HL-60/S4 (cell line): ENCODE results near the gene FAM185A.
"Not testable (repeated sequence)": the region's sequence is repeated elsewhere in the genome, so short reads cannot be mapped to it uniquely, and the experiment has no call there.

Source experiments
- in situ Hi-C: fragments of 300-500 bp; cut with MboI; formaldehyde crosslinking; loops from 2 replicates; pipeline ENCODE4 v1.14.3; 2022; ENCODE audit warnings: low sequenced_read_pairs

FAM185A gene

DNA sequence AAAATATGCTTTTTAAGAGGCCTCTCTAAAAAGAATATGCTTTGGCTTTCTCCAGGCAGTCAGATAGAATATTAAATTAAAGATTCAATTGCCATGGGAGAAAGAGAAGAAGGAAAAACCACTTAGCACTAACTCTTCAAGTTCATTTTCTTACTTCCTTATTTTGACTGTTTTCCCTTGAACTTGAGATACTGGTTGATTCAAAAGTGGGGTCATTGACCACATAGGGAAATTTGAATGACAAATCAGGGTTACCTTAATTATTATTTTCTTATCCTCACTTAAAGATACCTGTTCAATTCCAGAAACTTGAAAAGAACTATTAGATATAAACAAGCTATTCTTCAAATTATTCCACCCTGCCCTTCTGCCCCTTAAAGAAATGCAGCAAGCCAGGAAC lies 27.4 kb downstream of the FAM185A start:
- in situ Hi-C loops = not testable (repeated sequence)

DNA sequence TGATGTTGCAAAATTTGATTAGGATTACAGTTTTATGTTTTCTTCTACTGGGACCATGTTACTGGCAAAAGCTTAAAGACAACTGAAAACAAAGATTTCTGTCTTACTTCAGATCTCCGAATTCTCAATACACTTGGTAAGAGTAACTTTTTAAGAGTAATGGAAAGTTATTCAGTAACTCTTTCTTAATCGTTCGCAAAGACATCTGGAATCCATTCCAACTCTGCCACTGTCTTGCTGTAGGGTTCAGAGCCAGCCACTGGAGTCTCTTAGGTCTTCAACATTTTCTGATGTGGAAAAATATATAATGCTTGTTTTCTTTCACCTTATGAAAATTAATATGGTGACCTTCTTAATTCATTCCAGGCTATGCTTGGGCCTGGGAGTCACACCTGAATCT lies 29.9 kb downstream of the FAM185A start:
- in situ Hi-C loops = not testable (repeated sequence)

DNA sequence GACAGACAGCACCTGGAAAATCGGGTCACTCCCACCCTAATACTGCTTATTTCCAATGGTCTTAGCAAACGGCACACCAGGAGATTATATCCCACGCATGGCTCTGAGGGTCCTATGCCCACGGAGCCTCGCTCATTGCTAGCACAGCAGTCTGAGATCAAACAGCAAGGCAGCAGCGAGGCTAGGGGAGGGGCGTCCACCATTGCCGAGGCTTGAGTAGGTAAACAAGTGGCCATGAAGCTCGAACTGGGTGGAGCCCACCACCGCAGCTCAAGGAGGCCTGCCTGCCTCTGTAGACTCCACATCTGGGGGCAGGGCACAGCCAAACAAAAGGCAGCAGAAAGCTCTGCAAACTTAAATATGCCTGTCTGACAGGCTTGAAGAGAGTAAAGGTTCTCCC lies 32.1 kb downstream of the FAM185A start:
- in situ Hi-C loops = not testable (repeated sequence)

DNA sequence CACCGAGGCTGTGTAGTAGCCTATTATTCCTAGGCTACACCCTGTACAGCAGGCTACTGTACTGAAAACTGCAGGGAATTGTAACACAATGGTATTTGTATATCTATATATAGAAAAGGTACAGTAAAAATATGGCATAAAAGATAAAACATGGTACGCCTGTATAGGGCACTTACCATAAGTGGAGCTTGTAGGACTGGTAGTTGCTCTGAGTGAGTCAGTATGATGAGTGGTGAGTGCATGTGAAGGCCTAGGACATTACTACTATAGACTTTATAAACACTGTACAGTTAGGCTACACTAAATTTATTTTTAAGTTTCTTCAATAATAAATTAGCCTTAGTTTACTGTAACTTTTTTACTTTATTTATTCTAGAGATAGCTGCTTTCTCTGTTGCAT lies 40.0 kb downstream of the FAM185A start:
- in situ Hi-C loops = not testable (repeated sequence)

DNA sequence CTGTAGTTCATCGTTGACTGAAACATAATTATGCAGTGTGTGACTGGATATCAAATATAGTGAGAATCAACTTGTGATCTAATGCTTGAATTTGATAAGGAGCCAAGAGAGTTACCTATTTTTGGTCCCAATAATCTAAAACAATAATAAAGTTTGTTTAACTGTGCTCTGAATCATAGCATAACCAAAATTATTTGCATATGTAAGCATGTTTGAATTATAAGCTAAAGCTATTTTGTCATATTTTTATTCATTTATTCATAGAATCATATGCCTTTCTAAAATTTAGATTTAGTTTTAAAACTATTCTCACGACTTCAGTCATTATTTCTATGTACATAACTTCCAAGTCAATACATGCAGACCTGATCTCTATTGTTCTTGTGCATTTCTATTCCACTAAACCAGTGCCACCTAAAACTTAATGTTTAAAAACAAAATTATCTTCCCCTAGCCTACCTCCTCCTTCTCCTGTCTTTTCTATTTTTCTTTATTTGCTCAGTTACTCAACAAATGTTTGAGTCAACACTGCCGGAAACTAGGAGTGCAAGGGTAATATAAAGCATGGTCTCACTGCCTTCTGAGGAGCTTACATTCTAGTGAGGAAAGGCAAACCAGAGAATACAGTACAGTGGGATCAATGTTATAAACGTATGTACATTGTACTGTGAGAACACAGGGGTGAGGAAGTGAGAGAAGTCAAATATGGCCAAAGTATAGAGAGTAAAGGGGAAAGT lies 41.7 kb downstream of the FAM185A start:
- in situ Hi-C loops = not testable (repeated sequence)

DNA sequence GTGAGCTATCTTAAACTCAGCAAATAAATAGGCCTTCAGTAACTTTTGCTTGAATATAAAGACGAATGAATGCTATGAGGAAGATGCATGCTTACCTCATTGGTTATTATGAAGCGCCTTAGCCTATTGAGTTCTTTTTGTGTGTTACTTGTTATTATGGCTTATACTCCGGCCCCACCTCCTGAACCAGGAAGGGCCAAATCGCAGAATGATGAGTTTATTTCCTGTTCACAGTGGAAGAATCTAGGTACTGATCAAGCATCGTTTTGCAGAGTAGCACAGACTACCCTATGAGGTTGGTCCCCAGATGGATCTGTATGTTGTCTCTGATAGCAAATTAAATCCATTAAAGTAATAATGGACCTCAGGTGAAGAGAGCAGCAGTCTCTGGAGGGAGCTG lies 42.6 kb downstream of the FAM185A start:
- in situ Hi-C loops = not testable (repeated sequence)

DNA sequence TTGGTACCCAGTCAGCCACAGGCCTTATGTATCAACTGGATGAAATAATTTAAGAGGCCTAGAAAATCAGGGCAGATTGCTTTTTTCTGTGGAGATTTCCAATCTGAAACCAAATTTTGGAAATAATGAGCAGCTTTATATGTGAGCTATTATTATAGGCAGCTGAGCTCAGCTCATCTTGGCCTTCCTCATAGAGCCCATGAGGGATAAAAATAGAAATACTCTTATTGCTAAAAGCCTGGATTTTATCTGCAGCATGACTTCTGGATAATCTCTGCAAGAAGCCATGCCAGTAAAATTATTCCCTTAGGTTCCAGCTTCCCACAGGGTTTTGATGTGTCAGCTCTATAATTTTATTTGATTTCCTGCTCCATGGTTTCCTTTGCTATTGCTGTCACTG lies 43.0 kb downstream of the FAM185A start:
- in situ Hi-C loops = not testable (repeated sequence)

DNA sequence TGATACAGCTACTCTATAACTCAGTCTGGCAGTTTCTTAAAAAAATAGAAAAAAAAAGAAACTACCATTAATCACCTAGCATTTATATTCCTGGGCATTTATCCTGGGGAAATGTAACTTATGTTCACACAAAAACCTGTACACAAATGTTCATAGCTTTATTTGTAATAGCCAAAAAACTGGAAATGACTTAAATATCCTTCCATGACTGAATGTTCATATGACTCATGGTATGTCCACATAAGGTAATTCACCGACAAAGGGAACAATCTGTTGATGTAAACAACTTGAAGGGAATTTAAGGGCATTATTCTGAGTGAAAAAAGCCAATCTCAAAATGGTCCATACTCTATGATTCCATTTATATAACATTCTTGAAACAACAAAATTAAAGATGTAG lies 45.8 kb downstream of the FAM185A start:
- in situ Hi-C loops = not testable (repeated sequence)

DNA sequence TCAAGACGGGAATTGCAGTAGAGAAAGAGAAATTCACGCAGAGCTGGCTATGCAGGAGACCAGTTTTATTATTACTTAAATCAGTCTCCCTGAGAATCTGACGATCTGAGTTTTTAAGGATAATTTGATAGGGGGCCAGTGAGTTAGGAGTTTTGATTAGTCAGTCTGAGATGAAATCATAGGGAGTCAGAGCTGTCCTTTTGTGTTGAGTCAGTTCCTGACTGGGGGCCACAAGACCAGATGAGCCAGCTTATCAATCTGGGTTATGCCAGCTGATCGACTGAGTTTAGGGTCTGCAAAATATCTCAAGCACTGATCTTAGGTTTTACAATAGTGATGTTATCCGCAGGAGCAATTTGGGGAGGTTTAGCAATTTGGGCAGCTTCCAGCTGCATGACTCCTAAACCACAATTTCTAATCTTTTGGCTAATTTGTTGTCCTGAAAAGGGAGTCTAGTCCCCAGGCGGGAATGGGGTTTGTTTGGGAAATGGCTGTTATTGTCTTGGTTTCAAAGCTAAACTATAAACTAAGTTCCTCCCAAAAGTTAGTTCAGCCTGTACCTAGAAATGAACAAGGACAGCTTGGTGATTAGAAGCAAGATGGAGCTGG lies 47.3 kb downstream of the FAM185A start:
- in situ Hi-C loops = not testable (repeated sequence)

DNA sequence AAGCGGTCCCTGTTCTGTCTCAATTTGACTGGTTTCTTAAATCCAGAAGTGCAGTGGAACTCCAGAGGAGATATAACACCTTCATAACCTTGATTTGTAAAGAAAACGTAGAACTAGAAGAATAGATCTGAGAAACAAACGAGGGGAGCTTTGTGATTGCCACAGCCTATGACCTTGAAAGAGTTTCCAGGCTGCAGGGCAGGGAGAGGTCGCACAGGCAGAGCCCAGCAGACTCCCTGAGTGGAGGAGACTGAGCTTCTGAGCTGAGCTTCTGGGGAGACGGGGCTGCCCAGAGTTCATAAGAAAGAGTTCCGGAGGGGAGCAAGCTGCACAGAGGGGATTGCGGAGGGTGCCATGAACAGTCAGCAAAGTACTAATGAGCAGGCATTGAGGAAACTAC lies 57.8 kb downstream of the FAM185A start:
- in situ Hi-C loops = no loop called here

DNA sequence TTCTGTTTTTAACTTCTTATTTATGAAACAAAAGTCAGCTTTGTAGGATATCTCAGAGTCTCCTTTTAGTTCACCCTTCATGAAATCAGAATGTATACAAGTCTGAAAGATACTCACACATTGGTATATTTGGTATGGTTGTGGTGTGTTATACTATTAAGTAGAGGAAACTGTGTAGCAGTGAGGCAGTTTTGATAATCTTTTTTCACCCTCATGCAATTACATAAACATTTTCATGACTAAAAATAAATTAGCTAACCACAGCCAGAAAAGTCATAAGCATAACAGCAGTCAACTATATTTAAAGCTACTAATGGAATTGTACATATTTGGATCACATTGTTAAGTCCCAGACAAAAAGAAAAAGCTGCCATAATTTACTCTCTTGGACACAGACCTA lies 62.1 kb downstream of the FAM185A start:
- in situ Hi-C loops = no loop called here

DNA sequence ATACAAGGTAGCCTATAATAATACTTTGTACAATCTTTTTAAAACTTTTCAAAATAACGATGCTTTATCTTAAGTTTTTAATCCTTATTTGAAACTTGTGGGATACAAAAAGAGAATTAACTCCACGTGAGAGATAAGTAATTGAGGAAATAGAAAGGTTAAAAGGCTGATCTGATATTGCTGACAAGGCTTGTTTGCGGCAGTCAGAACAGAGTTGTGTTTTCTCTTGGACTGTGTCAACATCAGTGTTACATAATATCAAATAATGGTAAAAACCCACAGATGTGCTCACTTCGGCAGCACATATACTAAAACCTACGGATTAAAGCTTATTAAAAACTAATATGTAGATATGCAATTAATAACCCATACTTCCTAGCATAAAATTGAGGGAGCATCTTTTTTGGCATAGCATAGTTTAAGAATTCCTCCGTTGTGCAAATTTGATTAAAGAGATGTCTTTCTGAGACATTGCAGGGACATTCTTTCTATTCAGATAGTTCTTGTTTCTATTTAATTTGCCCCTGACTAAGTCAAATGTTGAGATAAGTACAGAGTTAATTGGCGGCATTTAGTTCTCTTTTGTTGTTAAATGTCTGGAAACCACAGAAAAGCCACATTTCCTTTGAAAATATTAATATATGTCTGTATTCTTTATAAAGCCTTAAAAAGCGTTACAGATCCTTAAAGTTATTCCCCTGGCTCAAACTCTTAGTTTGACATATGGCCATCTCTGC lies 63.3 kb downstream of the FAM185A start:
- in situ Hi-C loops = no loop called here

DNA sequence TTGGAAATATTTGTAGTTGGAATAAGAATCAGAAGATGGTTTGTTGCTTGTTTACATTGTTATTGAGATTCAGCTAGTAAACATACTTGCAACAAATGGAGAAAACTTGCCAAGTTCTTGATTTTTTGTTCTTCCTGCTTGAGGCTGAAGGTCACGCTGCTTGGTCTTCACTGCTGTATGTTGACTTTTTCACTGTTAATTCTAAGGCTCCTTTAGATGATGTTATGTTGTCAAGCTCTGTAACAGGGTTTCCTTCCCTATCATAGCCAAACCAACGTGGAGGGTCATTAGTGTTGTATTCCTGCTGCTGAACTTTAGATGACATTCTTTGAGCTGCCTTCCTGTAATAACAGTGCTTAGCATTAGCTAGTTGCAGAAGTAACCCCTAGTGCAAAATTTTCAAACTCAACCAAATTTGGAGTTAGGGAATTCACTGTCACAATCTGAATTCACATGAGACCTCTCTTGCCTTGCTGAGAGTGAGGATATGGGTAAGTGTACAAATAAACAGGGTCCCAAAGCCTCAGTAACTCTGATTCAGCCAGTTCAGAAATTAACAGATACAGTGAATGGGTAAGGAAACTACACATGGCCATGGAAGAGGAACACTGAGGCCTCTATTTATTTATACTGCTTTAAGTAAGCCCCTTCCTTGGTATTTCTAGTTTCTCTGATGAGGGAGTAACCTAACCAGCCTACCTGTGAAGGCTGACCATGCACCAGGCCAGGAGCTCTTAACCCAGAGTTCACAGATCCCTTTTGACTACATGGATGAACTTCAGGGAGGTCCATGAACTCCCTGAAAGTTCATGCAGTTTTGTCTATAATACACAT lies 64.6 kb downstream of the FAM185A start:
- in situ Hi-C loops = no loop called here

DNA sequence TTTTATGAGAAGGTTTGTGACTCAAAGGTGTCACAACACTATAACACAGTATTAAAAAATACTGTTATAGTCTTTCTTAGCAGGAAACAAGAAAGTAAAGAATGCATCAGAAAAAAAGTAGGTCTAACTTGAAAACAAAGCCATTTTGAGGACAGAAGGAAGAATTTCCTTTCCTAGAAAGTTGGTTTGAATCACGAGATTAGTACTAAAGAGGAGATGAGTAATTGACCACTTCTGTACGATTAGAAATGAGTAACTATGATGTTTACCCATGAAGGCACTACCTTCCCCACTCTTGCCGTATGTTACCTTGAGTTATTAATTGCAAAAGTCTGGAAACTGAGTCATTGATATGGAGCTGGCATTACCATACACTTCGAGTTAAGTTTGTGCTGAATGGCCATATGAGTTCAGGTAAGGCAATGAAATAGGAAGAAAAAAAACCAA lies 65.2 kb downstream of the FAM185A start:
- in situ Hi-C loops = no loop called here

DNA sequence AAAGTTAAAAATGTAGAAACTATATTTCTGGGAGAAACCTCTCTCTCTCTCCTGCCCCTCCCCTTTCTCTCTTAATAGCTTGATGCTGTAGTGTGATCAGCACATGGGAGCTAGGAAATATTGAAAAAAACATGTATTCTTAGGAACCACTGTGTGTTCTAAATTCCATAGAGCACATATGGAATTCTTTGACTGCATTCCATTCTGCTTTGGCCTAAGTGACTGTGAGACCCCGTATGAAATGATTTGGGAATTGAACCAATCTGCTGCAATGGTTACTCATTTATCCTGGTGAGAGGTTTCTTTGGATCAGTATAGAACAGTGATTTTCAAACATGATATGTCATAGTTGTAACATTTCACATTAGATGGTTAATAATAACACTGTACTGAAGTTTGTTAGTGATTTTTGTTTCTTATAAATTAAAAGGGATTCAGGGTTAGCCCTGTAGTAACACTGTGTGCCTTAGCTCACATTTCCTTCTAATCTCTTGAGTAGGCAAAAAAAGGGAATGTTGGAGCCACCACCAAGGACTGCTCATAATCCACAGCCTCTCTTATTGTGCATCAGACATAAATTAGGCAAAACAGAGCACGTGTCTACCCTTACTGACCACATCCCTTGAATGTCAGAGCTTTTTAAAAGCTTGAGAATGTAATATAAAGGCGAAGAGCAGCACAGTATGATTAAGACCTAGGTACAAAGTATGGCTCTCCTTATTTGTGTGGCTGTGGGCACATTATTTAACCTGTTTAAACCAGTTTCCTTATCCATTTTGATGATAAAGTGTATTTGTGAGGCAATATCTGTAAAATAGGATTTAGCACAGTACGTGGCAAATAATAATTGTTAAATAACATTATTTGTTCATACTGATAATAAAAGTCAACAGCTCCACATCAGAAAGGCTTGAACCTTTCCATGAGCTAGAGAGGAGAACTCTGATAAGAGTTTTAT lies 69.1 kb downstream of the FAM185A start:
- in situ Hi-C loops = no loop called here

DNA sequence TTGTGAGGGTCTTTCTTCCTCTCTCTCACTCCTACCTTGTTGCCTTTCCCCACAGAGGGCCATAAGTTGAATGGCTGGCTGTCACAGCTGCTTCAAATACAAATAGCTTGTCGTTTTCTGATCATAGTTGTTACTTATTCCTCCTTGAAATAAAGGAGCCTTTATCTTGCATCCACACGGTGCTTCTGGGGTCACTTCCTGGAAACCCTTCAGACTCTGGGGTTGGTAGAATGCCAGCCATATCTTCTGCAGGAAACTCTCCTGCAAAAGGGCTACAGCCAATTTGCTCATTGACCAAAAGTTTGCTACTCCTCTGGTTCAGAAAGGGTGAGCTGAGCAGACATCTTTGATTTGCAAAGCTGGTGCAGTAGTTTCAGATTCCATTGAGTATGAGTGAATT lies 70.4 kb downstream of the FAM185A start:
- in situ Hi-C loops = no loop called here

DNA sequence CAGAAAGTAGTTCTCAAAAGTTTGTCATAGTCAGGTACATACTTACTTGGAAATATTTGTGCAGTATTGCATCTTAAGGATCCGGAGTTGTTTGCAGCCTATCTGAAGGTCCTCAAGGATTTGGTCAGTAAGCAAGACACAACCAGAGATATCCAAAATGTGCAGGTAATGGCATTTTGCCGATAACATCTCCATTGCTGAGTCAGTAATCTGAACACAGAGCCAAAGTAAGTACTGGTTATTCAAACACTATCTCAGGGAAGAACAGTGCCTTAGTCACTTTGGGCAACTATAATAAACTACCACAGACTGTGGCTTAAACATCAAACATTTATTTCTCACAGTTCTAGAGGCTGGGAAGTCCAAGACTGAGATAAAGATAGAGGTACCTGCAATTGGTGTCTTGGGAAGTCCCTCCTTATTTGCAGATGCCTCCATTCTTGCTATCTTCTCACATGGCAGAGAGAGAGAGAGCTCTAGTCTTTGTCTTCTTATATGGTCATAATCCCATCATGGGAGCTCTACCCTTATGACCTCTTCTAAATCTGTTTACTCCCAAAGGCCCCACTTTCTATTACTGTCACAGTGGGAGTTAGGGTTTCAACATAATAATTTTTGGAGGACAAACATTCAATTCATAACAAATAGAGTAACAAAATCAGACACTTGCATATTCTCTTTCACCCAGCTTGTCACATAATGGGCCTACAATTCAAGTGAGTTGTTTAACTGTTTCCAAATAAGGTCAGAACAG lies 73.4 kb downstream of the FAM185A start:
- in situ Hi-C loops = no loop called here

DNA sequence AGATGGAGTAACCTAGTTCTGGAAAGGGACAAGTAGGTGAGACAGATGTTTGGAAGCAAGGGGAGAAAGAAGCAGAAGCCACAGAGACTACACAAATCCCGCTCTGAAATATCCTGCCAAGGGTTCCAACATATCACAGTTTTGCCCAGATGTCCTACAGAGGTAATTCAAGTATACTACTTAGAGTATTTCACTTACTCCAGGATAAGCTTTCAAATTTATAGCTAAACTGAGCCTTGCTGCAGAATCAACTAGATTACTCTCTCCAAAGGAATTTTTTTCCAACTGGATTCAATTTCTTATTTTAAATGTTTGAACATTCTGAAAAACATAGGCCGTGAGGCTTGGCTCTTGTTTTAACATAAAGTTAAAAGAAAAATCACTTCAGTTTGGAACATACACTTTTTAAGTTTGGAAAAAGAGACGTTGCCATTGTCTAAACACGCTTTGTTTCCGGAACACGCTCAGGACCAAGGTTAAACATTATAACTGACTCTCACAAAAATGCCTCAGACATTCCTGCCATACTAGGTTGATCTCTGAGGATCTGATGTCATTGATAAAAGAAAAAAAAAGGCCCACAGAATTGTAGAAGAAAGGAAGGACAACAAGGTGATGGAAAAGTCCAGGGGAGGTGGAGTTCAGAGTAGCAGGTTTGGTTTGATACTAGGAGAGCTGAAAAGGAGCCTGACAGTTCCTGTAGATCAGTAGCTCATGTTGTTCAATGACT lies 74.8 kb downstream of the FAM185A start:
- in situ Hi-C loops = no loop called here

DNA sequence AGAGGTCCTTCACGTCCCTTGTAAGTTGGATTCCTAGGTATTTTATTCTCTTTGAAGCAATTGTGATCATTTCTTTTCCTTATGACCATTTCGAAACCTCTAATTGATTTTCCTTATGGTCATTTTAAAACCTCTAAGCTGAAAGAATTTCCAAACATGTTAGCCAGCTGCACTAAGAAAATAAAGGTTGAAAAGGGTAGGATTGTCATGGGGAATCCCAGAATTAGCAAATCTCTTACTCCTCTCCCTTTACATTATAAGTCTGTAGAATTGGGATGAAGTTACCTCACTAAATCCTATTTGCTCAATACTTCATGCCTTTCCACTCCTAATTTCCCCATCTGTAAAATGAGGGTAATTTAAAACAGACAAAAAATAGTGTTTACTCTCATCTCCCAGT lies 79.5 kb downstream of the FAM185A start:
- in situ Hi-C loops = no loop called here
